HG03558 (cell line): Measurements from ENCODE around the gene TSPAN17.

Source experiments
- ATAC-seq: cut with Tn5 transposase; IDR thresholded peaks from one replicate; pipeline ENCODE4 v1.9.1; 2021; ENCODE audit warnings: moderate number of reproducible peaks; ENCODE audit not compliant: unreplicated experiment; ENCODE audit errors: extremely low read depth

Gene TSPAN17

DNA sequence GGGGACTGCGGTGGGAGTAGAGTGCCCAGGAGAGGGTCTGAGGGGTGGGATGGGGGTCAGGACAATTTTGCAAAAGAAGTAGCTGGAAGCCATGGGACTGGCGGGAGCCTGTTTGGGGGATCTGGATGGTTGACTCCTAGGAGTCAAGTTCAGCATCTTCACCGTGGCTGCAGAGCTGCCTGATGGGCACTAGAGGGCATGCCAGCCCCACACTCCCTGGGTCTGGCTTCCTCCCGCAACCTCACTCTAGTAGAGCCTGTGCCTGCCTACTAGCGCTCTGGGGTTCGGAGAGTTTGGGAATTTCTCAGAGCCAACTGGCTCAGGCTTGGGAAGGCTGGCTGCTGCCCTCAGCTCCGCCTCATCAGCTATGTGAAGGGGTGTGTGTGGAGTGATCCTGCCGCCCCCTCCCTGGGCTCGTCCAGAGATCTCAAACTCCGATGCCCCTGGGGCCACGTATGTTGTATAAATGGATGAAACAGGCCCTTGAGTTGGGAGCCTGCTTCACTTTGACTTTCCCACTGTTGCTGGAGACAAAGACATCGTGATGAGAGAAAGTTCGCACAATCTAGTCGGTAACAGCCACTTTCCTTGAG, 10.8 kb downstream of the TSPAN17 start:
- ATAC-seq: no peak

DNA sequence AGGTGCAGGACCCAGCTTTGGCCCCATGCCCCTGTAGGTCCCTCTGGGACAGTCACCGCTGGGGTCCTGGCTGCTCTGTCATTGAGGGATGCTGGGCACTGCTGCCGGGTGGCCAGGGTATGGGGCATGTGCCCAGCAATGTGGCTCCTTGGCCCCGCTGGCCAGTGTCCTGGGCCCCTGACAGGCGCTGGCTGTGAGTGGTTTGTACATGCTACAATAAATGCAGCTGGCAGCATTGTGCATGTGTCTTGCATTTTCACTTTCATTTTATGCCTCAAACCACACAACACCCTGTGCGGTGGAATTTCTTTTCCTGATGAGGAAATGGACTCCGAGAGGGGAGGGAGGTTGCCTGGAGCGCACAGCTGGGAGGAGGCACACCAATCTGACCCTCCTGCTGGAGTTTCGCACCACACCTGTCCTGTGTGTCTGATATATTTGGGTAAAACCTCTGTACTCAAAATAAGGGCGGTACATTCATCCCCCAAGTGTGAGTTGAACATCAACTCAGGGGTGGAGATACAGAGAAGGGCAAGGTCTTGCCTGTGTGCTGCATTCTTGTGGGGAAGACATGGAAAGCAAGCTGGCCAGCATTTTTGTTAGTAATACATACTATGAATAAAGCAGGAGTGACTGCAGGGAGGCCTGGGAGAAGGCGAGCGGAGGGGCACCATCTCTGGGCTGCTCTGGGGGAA, 11.7 kb downstream of the TSPAN17 start:
- ATAC-seq: no peak

DNA sequence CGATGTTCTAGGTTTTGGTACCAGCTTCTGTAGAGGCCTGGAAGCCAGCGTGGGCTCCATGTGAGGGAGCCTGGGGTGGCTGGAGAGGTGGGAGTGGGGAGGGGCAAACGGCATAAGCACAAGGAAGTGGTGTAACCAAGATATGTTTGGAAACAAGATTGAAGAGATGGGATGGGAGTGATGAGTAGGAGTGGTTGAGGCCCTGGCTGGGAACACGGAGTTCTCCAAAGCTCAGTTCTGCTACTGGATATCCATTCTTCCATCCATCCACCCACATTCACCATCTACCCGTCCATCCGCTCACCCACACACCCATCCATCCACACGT, 12.2 kb downstream of the TSPAN17 start:
- no peak for ATAC-seq

DNA sequence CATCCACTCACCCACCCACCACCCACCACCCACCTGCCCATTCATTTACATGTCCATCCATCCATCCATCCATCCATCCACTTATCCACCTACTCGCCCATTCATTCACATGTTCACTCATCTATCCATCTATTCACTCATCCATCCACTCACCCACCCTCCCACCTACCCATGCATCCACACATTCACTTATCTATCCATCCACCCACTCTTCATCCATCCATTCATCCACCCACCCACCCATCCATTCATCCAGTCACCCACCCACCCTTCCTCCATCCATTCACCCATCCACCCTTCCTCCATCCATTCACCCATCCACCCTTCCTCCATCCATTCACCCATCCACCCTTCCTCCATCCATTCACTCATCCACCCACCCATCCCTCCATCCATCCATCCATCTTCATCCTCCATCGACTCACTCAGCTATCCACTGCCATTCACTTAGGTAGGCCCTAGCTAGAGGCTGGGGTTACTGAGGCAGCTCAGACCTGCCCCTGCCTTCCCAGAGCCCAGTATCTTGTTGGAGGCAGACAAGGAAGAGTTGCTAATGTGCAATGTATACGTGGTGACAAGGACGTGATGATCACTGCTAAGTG, 12.7 kb downstream of the TSPAN17 start:
- ATAC-seq: no peak

DNA sequence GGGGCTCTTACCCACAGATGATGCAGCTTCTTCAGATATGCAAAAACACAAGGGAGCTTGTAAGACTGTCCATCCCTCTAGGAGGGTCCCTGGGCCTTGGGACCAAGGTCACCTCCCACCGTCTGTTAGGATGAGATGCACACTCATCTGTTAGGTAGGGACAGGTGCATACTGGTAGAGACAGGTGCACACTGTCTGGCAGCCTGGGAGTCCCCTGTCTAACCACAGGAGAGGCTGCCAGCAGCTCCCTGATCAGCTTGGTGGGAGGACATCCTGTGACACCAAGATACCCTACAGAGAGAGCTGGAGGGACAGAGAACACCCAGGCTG, 13.2 kb downstream of the TSPAN17 start:
- no peak for ATAC-seq

DNA sequence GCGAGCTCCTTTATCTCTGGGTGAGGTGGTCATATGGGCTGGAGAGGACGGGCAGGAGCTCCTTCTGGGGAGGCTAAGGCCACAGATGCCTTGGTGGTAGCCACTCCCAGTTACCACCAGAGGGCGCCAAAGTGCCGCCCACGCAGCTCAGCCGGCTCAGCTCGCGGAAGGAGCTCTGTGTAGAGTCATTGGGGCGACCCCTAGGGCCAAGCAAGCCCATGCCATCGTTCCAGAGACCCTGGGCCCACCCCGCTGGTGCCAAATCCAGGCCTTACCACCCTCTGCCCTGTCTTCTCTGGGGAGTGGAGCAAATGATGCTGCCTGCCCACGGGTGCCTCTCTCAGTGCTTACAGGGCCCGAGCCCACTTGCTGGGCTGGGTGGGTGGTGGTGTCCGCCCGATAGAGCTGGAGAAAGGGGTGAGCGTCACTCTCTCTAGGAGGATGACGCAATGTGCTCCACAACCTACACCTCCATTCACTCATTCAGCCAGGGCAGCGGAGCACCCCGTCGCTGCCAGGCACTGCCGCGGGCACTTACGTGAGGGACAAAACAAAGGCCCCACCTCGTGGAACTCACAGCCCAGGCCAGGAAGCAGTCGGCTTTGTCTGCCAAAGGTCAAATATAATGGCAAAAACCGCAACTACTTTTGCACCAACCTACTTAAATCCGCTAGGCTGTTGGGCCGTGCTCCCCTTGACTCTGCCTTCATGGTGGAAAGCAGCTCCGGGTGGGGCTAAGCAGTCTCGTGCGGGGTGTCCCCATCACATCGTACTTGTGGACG, 13.8 kb downstream of the TSPAN17 start:
- ATAC-seq: peak; percentile 41

DNA sequence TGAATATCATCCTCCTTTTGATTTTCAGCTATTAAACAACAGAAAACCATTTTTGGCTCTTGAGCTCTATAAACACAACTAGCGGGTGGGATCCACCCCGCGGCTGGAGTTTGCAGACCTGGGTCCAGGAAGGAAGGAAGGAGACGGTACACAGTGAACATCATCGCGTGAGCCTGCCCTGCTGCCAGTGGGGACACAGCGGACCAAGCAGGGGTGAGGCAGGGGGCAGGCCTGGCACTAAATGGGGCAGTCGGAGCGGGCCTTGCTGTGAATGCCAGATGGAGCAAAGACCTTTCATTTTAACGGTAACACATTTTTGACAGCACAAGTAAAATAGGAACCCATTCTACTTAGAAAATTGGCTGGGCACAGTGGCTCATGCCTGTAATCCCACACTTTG, 14.4 kb downstream of the TSPAN17 start:
- no peak for ATAC-seq

DNA sequence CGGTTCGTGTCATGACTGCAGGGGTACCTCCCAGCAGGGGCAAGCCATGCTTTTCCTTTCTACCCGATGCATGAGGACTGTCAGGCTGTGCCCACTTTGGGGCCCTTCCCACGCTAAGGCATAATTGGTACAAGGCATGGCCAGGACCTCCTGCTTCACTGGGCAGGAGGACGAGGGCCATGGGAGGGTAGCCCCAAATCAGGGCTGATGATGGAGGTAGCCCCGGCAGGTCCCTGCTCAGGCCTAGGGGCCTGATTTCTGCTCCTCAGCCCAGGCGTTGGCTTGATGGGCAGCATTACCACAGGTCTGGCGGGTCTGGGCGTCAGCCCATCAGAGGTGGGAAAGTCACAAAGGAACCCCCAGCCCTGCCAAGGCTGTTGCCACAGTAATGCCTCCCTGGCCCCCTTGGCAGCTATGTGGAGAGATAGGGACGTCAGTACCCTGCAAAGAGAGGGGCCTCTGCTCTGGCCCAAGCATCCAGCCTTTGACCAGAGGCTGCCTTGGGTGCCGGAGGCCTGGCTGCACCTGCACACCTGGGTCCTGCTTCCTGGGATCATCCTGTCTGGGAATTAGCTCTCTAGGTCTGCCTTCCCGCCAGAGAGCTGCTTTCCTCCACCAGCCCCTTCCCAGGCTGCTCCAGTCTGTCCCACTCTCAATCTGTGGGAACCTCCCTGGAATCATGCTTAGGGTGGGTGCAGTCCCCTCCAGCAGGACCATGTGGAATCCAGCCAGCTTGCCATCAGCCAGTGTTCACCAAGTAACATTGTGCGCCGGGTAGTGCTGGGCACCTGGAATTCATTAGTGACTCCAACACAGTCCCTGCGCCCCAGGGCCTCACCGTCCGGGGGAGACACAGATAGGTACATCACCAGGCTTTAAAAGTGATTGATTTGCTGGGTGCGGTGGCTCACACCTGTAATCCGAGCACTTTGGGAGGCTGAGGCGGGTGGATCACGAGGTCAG, 15.4 kb downstream of the TSPAN17 start:
- no peak for ATAC-seq

DNA sequence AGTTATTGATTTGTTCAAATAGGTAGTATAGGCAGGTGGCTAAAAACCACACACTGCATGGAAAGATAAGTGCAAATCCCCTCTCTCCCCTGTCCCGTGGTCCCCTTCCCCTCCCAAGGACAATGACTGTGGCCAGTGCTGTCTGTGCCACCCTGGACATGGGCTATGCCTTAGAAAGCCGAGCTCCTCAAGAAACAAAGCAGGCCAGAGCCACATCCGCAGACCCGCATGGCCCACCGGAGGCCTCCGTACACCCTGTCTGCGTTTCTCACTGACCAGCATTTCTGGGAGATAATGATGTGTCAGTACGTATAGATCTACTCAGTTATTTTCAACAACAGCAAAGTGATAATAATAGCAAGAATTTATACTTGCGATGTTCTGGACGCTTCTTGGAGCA, 16.3 kb downstream of the TSPAN17 start:
- ATAC-seq: no peak

DNA sequence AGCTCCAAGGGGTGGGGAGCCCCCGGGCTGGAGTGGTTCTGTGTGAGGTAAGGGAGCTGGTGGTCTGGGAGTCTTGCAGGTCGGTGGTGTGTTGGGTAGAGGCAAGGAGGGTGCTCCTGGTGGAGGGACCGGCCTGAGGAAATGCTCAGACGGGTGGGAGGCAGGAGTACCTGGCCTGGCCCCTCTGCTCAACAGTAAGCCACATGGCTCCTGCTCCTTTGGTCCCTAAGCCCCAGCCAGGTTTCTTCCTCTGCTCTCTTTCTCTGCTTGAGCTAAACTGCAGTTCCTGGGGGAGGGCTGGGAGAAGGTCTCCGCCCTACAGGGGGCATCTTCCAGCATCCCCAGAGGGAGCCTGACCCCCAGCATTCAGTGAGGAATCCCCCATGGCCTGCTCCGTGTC, 17.2 kb downstream of the TSPAN17 start:
- ATAC-seq: no peak

DNA sequence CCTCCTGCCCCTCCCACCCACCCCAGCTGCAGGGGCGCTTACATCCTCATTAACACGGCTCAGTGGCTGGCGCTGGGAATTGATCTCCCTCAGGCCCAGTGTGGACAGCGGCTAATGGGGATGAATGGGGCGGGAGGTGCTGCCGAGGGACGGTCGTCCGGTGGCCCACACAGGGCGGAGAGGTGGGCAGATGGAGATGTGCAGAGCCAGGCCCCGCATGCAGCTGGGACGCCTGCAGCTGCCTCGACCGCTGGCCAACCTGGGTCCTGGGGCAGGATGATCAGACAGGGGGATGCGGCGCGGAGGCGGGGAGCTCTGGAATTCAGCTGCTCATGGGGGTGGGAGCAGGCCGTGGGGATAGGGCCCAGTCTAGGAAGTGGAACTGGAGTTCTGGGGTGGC, 17.6 kb downstream of the TSPAN17 start:
- ATAC-seq: no peak

DNA sequence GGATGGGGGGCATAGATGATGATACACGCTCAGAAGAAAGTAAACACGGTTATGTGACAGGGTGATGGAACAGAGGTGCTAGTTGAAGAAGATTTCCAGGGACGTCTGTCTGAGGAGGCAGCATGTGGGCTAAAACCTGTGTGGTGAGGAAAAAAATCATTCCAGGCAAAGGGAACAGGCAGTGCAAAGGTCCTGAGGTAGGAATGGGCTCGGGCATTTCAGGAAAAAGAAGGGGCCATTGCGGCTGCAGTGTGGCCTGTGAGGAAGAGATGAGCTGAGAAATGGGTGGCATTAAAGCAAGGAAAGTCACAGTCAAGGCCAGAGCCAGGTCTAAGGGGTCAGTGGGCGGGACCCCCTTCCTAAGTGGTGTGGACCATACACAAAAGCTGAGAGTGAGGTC, 18.2 kb downstream of the TSPAN17 start:
- ATAC-seq: no peak

DNA sequence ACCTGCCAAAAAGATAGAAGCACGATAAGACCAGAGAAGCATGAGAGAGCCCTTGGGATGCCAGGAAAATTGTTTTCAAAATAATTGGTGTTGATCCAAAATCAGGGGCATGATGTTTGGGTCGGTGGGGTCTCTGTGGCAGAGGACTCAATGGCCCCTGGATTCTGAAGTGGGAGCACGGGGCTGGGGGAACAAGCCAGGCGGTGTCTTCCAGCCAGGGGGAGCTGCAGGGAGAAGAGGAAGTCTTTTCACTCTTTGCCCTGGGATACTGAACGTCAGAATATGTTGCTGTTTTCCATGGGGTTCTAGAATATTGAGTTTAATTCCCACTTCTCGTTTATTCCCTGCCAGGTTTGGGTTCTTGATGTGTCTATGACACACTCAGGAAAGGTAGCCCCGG, 20.4 kb downstream of the TSPAN17 start:
- no peak for ATAC-seq

DNA sequence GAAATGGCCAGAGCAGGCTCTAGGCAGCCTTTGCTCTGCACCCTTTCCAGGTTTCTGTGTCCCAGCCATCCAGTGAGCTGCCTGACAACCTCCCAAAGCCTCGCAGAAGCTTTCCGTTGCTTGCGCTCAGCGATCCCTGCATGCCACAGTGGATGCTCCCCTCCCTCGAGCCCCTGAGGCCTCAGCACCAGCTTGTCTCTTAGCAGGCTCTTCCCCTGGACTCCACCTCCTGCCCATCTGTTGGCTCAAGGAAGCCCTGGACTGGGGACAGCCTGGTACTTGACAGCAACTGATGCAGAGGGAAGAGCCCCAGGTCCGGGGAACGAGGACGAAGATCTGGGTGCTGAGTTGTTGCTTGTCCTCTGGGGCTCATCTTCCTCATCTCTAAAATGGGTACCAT, 23.2 kb downstream of the TSPAN17 start:
- no peak for ATAC-seq

DNA sequence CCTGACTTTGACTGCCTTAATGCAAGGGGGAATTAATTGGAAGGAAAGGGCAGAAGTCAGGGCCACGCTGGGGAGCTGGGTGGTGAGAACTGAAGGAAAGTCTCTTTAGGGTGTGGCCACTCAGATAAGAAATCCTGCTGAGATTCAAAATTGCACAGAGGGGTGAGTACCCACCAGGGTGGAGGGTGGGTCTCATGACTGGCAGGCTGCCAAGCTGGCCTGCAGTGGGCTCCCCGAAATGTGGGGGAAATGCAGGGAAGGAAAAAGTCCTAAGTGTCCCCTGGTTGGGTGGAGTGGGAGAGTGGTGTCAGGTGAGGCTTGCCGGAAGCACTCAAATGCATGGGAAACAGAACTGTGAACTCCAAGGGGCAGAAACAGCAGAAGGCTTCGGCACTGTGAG, 24.1 kb downstream of the TSPAN17 start:
- no peak for ATAC-seq

DNA sequence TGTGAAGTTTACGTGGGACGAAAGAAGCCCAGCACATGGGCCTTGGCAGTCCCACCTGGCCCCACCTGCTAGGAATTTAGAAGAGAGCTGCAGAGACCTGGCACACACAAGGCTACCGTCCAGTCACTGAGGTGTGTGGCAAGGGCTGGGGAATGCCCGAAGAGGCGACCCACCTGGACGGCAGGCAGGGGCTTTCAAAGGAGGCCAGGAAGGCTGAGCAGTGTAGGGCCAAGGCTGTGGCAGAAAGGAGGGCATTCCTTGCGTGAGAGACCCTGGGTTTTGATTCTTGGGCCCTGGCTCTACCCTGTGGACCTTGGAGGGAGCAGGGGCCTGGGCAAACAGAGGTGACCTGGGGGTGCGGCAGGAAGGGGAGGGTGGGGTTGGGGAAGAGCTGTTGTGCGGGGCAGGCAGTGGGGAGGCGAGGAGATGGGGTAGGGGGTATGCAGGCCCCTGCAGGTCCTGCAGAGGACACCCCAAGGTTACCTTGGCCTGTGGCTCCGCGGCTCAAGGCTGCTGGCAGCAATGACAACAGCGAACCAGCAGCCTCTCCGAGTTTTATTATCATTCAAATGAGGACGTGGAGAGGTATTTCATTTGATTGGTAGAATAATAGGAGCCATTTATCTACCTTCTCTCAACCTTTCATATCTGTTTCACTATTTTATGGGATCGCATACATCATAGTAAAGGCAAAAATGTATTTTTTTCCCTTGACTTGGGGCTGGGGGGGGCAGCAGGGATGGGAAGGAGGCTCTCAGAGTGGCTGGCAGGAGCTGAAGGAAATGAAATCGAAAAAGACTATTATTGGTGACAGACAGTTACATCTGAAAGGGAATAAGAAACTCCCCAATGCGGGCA, 24.8 kb downstream of the TSPAN17 start:
- ATAC-seq: no peak

DNA sequence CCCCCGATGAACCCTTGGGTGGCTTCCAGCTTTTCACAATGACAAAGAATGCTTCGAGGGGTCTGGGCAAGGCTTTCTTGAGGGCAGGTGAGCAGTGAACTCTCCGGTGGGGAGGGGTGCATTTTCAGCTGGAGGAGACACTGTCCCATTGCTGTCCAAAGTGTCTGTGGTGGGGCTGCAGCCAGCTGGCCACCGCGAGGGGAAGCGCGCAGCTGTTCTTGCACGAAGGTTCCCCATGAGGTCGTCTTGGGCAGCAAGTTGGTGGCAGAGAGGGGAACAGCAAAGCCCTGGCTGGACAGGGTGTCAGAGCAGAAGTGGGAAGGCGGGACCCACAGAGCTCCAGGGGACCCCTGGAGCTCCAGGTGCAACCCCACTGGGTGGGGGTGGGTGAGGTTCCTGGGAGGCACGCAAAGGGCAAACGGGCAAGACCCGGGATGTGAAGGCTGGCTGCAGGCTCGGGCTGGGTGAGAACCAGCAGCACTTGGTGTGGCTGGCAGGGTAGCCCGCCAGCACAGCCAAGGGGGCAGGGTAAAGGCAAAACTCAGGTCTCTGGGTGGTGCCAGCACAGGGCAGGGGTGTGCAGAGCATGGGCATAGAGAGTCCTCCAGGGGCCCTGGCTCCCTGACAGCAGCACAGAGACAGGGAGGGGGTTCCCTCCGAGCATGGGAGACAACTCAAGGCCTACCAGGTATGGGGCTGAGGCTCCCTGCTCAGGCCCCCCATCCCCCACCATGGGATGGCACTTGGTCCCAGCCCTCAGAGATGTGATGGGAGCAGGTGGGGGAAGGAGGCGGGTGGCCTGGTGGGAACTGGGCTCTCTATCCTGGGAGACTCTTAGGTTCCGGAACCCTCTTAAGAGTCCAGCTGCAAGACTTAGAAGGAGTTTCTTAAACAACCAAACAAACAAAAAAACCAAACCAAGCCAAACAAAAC, 26.6 kb downstream of the TSPAN17 start:
- no peak for ATAC-seq

DNA sequence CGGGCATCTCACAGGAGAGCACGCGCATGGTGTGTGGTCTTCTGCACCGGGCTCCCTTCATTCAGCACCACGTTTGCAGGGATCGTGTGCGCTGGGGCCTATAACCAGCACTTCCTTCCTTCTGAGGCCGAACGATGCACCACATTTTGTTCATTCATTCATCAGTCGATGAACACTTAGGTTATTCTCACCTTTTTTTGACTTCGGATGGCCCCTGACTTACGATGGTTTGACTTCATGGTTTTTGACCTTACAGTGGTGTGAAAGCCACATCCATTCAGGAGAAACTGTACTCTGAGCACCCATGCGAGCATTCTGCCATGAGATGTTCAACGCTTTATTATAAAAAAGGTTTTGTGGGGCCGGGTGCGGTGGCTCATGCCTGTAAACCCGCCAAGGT, 27.5 kb downstream of the TSPAN17 start:
- no peak for ATAC-seq
